Neutrophil (primary cell): Measurements from ENCODE around the gene NUDCD3.

Experiments
- H3K27ac ChIP-seq: fragments of 200-600 bp; sonication (generic); 2 replicates; pipeline ENCODE4 v1.5.1; 2016; ENCODE audit warnings: mild to moderate bottlenecking, moderate library complexity
- H3K27me3 ChIP-seq: fragments of 200-600 bp; sonication (generic); 2 replicates; pipeline ENCODE4 v1.6.0; 2016; ENCODE audit warnings: mild to moderate bottlenecking
- H3K36me3 ChIP-seq: fragments of 200-600 bp; sonication (generic); 2 replicates; pipeline ENCODE4 v1.5.1; 2017
- H3K4me1 ChIP-seq, 2 experiments: fragments of 200-600 bp in 1 of 2; sonication (generic) in 1 of 2; 1 replicate in 1 of 2; 2 replicates in 1 of 2; pipeline versions ENCODE4 v1.5.1 to v1.6.1; 2013 to 2016; ENCODE audit warnings: low read depth in 1 of 2, low read length in 1 of 2, mild to moderate bottlenecking in 1 of 2, moderate library complexity in 1 of 2; ENCODE audit not compliant: control insufficient read depth in 1 of 2, insufficient read depth in 1 of 2
- H3K4me3 ChIP-seq, 2 experiments: fragments of 200-600 bp in 1 of 2; sonication (generic) in 1 of 2; 1 replicate in 1 of 2; 2 replicates in 1 of 2; pipeline ENCODE4 v1.5.1; 2013 to 2016; ENCODE audit warnings: low read depth in 1 of 2, low read length in 1 of 2, mild to moderate bottlenecking in 1 of 2, moderate library complexity in 1 of 2
- H3K9me3 ChIP-seq: fragments of 200-600 bp; sonication (generic); 2 replicates; pipeline ENCODE4 v1.5.1; 2016
- TF ChIP-seq, protein P1 (sequence below): fragments of 200-600 bp; sonication (generic); IDR thresholded peaks from 2 replicates; pipeline ENCODE4 v1.5.1; 2016; ENCODE audit warnings: antibody characterized with exemption

Gene NUDCD3

DNA sequence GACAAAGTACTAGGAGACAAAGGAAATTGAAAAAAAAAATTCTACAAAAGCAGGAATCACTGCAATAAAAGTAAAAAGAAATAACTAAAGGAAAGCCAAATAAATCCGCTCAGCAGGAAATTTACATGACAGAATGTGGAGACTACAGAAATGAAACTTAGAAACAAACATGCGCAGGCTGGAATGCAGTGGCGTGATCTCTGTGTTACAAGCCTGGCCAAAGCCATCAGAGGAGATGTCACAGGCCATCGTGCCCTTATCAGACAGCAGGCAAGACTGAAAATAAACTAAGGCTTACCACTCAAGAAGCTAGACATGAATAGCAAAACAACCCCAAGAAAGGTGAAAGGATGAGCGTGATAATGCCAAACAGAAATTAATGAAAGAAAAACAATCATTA is 158.8 kb downstream of the NUDCD3 start:
- Histone ChIP-seq H3K4me3 (no peak overlapping the region), H3K27ac (no peak overlapping the region), H3K9me3 (no peaks in the 10 kb centered on the region), H3K4me1 (no peaks in the 10 kb centered on the region), H3K27me3 (peaks cover 22% of the 10 kb centered on the region), H3K36me3 (no peaks in the 10 kb centered on the region)
- TF ChIP-seq, protein P1, sequence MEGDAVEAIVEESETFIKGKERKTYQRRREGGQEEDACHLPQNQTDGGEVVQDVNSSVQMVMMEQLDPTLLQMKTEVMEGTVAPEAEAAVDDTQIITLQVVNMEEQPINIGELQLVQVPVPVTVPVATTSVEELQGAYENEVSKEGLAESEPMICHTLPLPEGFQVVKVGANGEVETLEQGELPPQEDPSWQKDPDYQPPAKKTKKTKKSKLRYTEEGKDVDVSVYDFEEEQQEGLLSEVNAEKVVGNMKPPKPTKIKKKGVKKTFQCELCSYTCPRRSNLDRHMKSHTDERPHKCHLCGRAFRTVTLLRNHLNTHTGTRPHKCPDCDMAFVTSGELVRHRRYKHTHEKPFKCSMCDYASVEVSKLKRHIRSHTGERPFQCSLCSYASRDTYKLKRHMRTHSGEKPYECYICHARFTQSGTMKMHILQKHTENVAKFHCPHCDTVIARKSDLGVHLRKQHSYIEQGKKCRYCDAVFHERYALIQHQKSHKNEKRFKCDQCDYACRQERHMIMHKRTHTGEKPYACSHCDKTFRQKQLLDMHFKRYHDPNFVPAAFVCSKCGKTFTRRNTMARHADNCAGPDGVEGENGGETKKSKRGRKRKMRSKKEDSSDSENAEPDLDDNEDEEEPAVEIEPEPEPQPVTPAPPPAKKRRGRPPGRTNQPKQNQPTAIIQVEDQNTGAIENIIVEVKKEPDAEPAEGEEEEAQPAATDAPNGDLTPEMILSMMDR, result no peak

GRCh38 chr7:44330331-44330730 is 160.1 kb downstream of the NUDCD3 start:
- Histone ChIP-seq H3K36me3 (no peaks in the 10 kb centered on the region), H3K4me3 (no peak overlapping the region), H3K27ac (no peak overlapping the region), H3K9me3 (no peaks in the 10 kb centered on the region), H3K27me3 (peaks cover 34% of the 10 kb centered on the region), H3K4me1 (no peaks in the 10 kb centered on the region)
- TF ChIP-seq, protein P1, result no peak

- Histone ChIP-seq H3K27ac (no peak overlapping the region), H3K36me3 (no peaks in the 10 kb centered on the region), H3K27me3 (peaks cover 38% of the 10 kb centered on the region), H3K4me3 (no peak overlapping the region), H3K4me1 (no peaks in the 10 kb centered on the region), H3K9me3 (no peaks in the 10 kb centered on the region)
- TF ChIP-seq, protein P1, result no peak
Observed at GRCh38 chr7:44329888-44330287, 160.6 kb downstream of the NUDCD3 start.
